GM19438 (cell line): Measurements from ENCODE around the gene GCM1.
A peak's percentile ranks its signal among the peaks of the same experiment; 100 is the strongest.
"Not testable (repeated sequence)": the region's sequence is repeated elsewhere in the genome, so short reads cannot be mapped to it uniquely, and the experiment has no call there.

Experiments
- ATAC-seq: cut with Tn5 transposase; IDR thresholded peaks from one replicate; pipeline ENCODE4 v1.9.1; 2021; ENCODE audit warnings: low read depth; ENCODE audit not compliant: unreplicated experiment

GCM1 gene

DNA sequence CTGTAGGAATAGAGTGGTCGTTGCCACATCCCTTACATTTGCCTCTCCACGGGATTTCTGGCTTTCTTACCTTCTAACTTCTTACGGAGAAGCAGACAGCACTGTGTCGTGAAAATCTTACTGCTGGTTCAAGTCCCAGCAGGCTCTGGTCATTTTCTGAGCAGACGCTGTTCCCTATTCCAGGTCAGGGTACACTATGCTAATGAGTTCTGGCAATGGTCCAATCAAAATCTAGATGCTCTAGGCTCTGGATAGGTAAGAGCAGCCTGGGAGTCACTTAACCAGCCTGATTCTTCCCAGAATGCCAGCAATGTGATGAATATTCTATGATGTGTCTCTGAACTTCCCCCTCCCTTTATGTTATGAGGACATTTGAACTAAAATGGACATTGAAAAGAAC lies at the start of gene GCM1:
GCM1 (minus strand) TSS at position 158 of the 400 bp plus-strand sequence. CDS start 3,209 bp downstream, outside the sequence.
- no peak for ATAC-seq

GRCh38 chr6:53197553-53197952 lies 48.9 kb upstream of the GCM1 start:
- no peak for ATAC-seq

DNA sequence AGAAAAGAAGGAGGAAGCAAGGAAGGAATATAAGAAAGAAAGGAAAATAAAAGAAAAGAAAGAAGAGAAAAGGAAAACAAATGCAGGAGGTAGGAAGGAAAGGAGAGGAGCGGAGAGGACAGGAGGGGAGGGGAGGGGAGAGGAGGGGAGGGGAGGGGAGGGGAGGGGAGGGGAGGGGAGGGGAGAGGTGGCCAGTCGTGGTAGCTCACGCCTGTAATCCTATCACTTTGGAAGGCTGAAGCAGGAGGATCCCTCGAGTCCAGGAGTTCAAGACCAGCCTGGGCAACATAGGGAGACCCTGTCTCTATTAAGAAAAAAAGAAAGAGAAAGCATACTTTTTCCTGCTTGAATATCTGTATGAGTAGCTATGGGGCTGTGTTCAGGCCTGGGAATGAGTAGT lies 46.4 kb upstream of the GCM1 start:
- ATAC-seq, result no peak

GRCh38 chr6:53192682-53193188 lies 44.1 kb upstream of the GCM1 start:
- no peak for ATAC-seq

DNA sequence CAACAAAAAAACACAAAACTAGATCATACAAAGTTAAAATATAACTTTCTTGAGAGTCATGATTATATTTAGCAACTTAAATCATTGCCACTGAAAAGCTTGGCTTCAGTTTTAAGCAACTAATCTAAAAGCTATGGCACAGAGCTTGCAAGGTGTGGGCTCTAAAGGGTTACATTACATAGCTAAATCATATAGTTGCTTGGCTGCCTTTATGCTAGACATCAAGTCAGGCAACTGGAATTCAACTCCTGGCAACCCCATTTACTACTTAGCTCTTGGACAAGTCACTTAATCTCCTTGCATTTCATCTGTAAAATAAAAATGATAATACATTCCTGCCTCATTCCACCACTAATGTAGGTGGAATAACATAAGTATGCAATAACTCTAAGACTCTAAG lies 40.9 kb upstream of the GCM1 start:
- no peak for ATAC-seq

DNA sequence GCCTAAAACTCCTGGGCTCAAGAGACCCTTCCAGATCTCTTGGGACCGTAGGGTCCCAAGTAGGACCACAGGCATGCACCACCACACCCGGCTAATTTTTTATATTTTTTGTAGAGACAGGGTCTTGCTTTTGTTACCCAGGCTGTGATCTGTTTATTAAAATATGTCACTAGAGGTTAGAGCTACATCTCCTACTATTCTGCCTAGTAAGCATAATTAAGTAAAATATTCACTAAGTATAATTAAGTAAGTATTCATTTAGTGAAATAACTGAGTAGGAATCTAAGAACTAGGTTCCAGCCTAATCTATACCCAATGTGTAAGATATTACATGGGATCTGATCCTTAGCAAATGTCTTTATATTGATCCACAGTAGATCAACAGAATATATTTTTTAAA lies 40.2 kb upstream of the GCM1 start:
- no peak for ATAC-seq

- no peak for ATAC-seq
Measured at GRCh38 chr6:53180678-53181077, 32.0 kb upstream of the GCM1 start.

DNA sequence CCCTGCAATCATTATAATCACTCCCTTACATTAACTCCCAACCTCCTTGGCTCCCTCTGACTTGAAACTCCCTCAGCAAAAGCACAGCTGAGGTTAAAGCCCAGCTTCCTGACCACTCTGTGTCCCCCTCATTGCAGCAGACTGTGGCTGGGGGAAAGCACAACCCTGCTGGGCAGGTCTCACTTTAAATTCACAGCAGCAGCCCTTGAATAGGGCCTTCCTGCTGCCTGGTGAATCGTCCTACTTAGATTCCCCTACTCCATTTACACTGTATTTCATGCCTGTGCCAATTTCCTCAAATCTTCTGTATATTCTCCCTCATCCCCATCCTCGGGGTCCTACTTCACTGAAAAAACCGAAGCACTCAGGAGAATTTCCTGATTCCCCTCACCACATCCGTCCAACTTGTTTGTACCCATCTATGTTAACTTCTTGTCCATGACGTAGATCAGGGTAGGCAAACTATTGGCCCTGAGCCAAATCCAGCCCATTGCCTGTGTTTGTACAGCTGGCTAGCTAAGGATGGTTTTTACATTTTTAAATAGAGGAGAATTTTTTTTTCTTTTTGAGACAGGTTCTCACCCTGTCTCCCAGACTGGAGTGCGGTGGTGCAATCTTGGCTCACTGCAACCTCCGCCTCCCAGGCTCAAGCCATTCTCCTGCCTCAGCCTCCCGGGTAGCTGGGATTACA lies 31.5 kb upstream of the GCM1 start:
- no peak for ATAC-seq

- no peak for ATAC-seq
Measured at GRCh38 chr6:53178837-53179432, 30.3 kb upstream of the GCM1 start.

DNA sequence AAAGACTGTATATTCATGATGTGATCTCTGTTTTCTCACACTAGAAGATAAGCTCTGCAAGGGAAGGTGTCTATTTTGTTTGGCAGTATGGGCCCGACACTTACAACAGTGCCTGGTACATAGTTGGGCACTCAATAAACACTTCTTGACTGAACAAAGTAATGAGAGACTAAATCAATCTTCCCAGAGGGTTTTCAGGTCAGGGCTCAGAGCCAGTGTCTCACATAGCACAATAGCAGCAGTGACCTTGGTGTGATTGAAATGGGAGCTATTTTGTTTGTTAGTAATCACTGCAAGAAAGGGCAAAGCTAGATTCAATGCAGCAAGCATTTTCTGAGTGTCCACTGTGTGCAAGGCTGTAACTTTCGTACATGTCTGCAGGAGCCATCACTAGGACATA lies 26.4 kb upstream of the GCM1 start:
- ATAC-seq, result no peak

- no peak for ATAC-seq
Measured at GRCh38 chr6:53172468-53172803, 23.8 kb upstream of the GCM1 start.

DNA sequence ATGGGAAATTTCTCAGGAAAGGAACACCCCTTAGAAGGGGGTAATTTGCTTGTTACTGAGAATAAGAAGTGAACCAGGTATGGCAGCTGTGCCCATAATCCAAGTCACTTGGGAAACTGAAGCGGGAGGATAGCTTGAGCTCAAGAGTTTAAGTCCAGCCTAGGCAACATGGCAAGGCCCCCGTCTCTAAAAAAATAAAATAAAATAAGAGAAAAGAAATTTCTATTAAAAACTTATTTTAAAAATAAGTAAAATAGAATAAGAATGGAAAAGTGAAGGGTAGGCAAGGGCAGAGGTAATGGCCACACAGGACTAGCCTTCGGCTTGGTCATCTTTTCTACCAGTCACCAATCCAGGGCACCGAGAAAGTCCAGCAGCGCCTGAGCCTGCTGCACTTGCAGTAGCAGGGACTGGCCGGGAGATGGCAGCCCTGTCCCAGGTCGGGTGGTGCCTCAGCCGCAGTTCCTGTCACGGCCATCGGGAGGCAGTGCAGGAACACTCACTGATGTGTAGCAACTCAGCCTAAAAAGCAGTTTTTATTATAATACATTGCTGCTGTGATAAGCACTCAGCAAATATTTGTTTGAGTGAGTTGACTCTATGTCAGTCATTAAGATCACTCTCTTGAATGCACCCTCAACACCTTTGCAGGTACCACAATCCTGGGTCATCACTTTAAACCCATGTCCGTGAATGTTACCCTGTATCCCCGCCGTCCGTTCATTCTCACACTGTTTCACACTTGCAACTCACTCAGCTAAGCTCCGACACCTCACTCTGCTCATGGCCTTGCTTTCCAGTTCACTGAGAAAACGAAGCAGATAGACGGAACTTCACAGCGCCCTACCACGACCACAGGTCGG lies 23.2 kb upstream of the GCM1 start:
- ATAC-seq, result peak; percentile 67

DNA sequence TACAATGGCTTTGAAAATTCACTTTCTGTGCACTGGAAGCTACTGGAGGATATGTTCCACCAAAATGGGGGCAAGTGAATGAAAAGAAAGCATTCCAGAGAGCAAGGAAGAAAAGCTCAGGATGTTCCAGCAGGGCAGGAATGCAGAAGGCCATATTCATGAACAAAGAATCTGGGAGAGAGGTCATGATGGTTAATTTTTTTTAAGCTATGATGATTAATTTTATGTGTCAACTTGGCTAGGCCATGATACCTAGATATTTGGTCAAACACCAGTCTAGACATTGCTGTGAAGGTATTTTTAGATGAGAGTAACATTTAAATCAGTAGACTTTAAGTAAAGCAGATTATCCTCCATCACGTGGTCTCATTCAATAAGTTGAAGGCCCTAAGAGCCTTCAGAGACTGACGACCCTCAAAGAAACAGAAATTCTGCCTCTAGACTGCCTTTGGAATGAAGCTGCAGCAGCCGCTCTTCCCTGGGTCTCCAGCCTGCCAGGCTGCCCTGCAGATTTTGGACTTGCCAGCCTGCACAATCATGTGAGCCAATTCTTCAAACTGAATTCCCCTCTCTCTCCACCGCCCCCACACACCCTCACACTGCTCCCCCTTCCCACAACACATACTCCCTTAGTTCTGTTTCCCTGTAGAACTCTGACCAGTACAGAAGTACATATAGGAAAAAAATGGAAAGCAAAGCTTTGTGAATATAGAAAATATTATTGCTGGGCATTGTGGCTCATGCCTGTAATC lies 20.1 kb upstream of the GCM1 start:
- ATAC-seq, result no peak

DNA sequence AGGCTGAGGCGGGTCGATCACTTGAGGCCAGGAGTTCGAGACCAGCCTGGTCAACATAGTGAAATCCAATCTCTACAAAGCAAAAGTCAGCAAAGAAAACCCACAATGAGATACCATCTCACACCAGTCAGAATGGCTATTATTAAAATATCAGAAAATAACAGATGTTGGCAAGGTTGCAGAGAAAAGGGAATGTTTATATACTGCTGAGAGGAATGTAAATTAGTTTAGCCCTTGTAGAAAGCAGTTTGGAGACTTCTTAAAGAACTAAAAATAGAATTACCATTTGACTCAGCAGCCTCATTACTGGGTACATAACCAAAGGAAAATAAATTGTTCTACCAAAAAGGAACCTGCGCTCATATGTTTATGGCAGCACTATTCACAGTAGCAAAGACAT lies 16.7 kb upstream of the GCM1 start:
- no peak for ATAC-seq

- ATAC-seq, result no peak
Measured at GRCh38 chr6:53162606-53163005, 14.0 kb upstream of the GCM1 start.

GRCh38 chr6:53161481-53162009 lies 12.9 kb upstream of the GCM1 start:
- no peak for ATAC-seq

GRCh38 chr6:53159558-53159957 lies 10.9 kb upstream of the GCM1 start:
- no peak for ATAC-seq

GRCh38 chr6:53158076-53158475 lies 9.4 kb upstream of the GCM1 start:
- not testable (repeated sequence) for ATAC-seq

- not testable (repeated sequence) for ATAC-seq
Measured at GRCh38 chr6:53155279-53155678, 6.6 kb upstream of the GCM1 start.

GRCh38 chr6:53154794-53155193 lies 6.2 kb upstream of the GCM1 start:
- no peak for ATAC-seq

DNA sequence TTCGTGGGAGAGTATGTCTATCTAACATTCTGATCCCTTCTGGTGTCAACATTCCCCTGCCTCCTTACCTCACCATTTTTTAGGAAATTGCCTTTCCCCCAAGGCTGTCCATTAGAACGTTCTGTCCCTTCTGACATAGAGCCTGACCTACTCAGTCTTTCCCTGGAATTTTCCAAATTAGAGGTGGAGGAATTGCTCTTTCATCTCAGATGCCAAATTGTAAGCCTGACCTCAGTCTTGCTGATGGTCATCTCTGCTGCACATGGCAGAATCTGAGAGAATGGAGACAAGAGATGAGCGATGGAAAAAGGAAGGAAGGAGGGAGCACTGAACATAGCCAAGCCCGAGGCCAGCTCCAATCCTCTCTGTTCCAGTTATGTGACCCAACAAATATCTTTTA lies 5.4 kb upstream of the GCM1 start:
- no peak for ATAC-seq
